Loucy (cell line): Measurements from ENCODE around the gene MCAM.

Experiments used
- H2AFZ ChIP-seq: fragments of 200-600 bp; sonication (generic); 2 replicates; pipeline ENCODE4 v1.6.0; 2016; ENCODE audit warnings: antibody characterized with exemption, mild to moderate bottlenecking, low read length, moderate library complexity
- H3F3A ChIP-seq: fragments of 200-600 bp; 2 replicates; pipeline ENCODE4 v1.6.0; 2016; ENCODE audit warnings: antibody characterized with exemption, low read depth, mild to moderate bottlenecking
- H3K27me3 ChIP-seq: fragments of 200-600 bp; sonication (generic); 2 replicates; pipeline ENCODE4 v1.6.1; 2014; ENCODE audit warnings: low read length, mild to moderate bottlenecking; ENCODE audit not compliant: insufficient read depth, poor library complexity, severe bottlenecking
- H3K36me3 ChIP-seq: fragments of 200-600 bp; sonication (generic); 2 replicates; pipeline ENCODE4 v1.6.1; 2016; ENCODE audit warnings: low read length; ENCODE audit not compliant: insufficient read depth
- H3K4me1 ChIP-seq: fragments of 200-600 bp; sonication (generic); 2 replicates; pipeline ENCODE4 v1.5.1; 2014; ENCODE audit warnings: low read length, mild to moderate bottlenecking; ENCODE audit not compliant: insufficient read depth, poor library complexity, severe bottlenecking
- H3K4me2 ChIP-seq: fragments of 200-600 bp; sonication (generic); 2 replicates; pipeline ENCODE4 v1.6.0; 2014; ENCODE audit warnings: antibody characterized with exemption, low read length, low read depth, mild to moderate bottlenecking; ENCODE audit not compliant: poor library complexity, severe bottlenecking
- H3K4me3 ChIP-seq: fragments of 200-600 bp; sonication (generic); 2 replicates; pipeline ENCODE4 v1.5.1; 2014; ENCODE audit warnings: low read length, mild to moderate bottlenecking, mixed read lengths; ENCODE audit not compliant: poor library complexity, severe bottlenecking
- H3K79me2 ChIP-seq: fragments of 200-600 bp; sonication (generic); 2 replicates; pipeline ENCODE4 v1.6.1; 2014; ENCODE audit warnings: low read length; ENCODE audit not compliant: insufficient read depth
- H3K9ac ChIP-seq: fragments of 200-600 bp; sonication (generic); 2 replicates; pipeline ENCODE4 v1.6.0; 2014; ENCODE audit warnings: mild to moderate bottlenecking, low read depth, low read length, moderate library complexity; ENCODE audit not compliant: poor library complexity, severe bottlenecking
- H3K9me2 ChIP-seq: fragments of 200-600 bp; sonication (generic); replicated peaks from 2 replicates; pipeline ENCODE4 v1.6.1; 2016; ENCODE audit warnings: low read depth, low read length, mixed read lengths
- H3K9me3 ChIP-seq: fragments of 200-600 bp; sonication (generic); 2 replicates; pipeline ENCODE4 v1.6.1; 2014; ENCODE audit warnings: mild to moderate bottlenecking, antibody characterized with exemption, low read length, low read depth; ENCODE audit not compliant: insufficient read depth
- H4K20me1 ChIP-seq: fragments of 200-600 bp; sonication (generic); 2 replicates; pipeline ENCODE4 v1.6.0; 2014; ENCODE audit warnings: antibody characterized with exemption, low read length, mild to moderate bottlenecking; ENCODE audit not compliant: insufficient read depth, poor library complexity, severe bottlenecking
- CTCF ChIP-seq: fragments of 200-600 bp; sonication (generic); conservative IDR thresholded peaks from 2 replicates; pipeline ENCODE4 v1.5.1; 2014; ENCODE audit warnings: mild to moderate bottlenecking, antibody characterized with exemption, low read length
- EZH2phosphoT487 ChIP-seq: fragments of 200-600 bp; IDR thresholded peaks from 2 replicates; pipeline ENCODE4 v1.6.1; 2018; ENCODE audit warnings: antibody characterized with exemption, mild to moderate bottlenecking, moderate library complexity, borderline replicate concordance

The MCAM gene

GRCh38 chr11:119288219-119288618 is 28.7 kb downstream of the MCAM start:
- H3K4me1 ChIP-seq: no peaks in the 10 kb centered on the region
- no peak for TF ChIP-seq CTCF
- no peak for TF ChIP-seq EZH2phosphoT487
- no peaks in the 10 kb centered on the region for H4K20me1 ChIP-seq
- H3K9me3 ChIP-seq: peaks cover 4% of the 10 kb centered on the region; the same call in 1 of the 2 replicates
- H3K4me2 ChIP-seq: no peak overlapping the region
- no peak overlapping the region for H3K9ac ChIP-seq
- no peaks in the 10 kb centered on the region for H3K27me3 ChIP-seq
- H3F3A ChIP-seq: no peaks in the 10 kb centered on the region
- peaks cover 51% of the 10 kb centered on the region; the same call in 1 of the 2 replicates for H3K36me3 ChIP-seq
- H2AFZ ChIP-seq: no peak overlapping the region
- H3K9me2 ChIP-seq: no peaks in the 10 kb centered on the region
- no peak overlapping the region for H3K4me3 ChIP-seq
- H3K79me2 ChIP-seq: no peaks in the 10 kb centered on the region

- H3K27me3 ChIP-seq: no peaks in the 10 kb centered on the region
- H2AFZ ChIP-seq: no peak overlapping the region
- H4K20me1 ChIP-seq: no peaks in the 10 kb centered on the region
- H3K4me1 ChIP-seq: no peaks in the 10 kb centered on the region
- no peak overlapping the region for H3K4me3 ChIP-seq
- no peaks in the 10 kb centered on the region for H3K9me3 ChIP-seq
- no peak overlapping the region for H3K9ac ChIP-seq
- peaks cover 47% of the 10 kb centered on the region; the same call in 1 of the 2 replicates for H3K36me3 ChIP-seq
- H3K9me2 ChIP-seq: no peaks in the 10 kb centered on the region
- H3K79me2 ChIP-seq: no peaks in the 10 kb centered on the region
- H3K4me2 ChIP-seq: no peak overlapping the region
- TF ChIP-seq CTCF: no peak
- TF ChIP-seq EZH2phosphoT487: no peak
- no peaks in the 10 kb centered on the region for H3F3A ChIP-seq
Observed at GRCh38 chr11:119285431-119285830, 31.5 kb downstream of the MCAM start.

- no peaks in the 10 kb centered on the region for H3F3A ChIP-seq
- H4K20me1 ChIP-seq: no peaks in the 10 kb centered on the region
- H3K4me3 ChIP-seq: no peak overlapping the region
- TF ChIP-seq CTCF (peak; percentile 82), EZH2phosphoT487 (no peak)
- no peak overlapping the region for H2AFZ ChIP-seq
- no peak overlapping the region for H3K4me2 ChIP-seq
- no peaks in the 10 kb centered on the region for H3K9me2 ChIP-seq
- H3K9me3 ChIP-seq: no peaks in the 10 kb centered on the region
- no peaks in the 10 kb centered on the region for H3K79me2 ChIP-seq
- no peaks in the 10 kb centered on the region for H3K4me1 ChIP-seq
- peaks cover 51% of the 10 kb centered on the region; the same call in 1 of the 2 replicates for H3K36me3 ChIP-seq
- no peak overlapping the region for H3K9ac ChIP-seq
- no peaks in the 10 kb centered on the region for H3K27me3 ChIP-seq
Observed at GRCh38 chr11:119284344-119285157, 32.4 kb downstream of the MCAM start.
